ENCODE results near the gene GIT1.

Gene GIT1

DNA sequence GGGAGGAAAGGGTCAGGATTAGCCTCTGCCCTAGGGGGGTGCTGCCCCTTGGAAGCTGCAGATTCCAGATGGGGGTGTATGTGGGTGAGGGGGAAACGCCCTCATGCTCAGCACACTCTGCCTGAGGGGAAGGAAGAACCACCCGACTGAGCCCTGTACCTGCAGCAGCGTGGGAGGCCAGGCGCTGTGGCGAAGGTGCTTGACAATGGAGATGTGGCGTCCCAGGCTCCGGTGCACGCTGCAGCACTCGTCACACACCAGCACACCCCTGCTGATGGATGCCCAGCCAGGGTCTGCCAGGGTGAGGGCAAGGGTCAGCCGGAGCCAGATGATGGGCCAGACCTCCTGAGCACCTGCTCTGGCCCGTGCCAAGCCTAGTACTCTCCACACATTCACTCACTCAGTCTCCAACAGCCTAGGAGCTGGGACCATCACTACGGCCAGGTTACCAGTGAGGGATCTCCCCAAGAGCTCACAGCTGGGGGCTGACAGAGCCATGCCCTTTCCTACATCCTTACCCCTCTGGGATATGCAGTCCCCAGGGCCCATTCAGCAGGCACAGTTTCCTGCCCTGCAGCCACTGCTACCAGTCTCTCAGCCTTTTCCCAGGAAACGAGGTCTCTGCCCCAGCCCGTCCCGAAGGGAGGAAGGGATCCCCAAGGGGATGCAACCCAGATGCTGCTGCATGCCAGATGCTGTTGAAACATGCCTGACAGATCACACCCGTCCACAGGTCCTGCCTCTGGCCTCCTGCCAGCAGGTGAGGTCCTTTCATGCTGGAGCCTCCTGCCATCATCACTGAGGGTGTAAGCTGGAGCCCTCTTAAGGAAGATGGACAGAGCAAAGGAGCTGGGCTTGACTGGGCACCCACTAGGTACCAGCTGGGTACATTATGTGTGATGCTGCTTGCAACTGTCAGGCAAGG is 5.9 kb downstream of the GIT1 start:
- TF ChIP-seq, protein P1, sequence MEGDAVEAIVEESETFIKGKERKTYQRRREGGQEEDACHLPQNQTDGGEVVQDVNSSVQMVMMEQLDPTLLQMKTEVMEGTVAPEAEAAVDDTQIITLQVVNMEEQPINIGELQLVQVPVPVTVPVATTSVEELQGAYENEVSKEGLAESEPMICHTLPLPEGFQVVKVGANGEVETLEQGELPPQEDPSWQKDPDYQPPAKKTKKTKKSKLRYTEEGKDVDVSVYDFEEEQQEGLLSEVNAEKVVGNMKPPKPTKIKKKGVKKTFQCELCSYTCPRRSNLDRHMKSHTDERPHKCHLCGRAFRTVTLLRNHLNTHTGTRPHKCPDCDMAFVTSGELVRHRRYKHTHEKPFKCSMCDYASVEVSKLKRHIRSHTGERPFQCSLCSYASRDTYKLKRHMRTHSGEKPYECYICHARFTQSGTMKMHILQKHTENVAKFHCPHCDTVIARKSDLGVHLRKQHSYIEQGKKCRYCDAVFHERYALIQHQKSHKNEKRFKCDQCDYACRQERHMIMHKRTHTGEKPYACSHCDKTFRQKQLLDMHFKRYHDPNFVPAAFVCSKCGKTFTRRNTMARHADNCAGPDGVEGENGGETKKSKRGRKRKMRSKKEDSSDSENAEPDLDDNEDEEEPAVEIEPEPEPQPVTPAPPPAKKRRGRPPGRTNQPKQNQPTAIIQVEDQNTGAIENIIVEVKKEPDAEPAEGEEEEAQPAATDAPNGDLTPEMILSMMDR (conservative IDR thresholded peaks at IDR 0.05; ENCODE audit: control insufficient read depth, insufficient read depth, low read depth, low read length): no peak
- DNase-seq (ENCODE audit: low read depth): no peak
- no peak overlapping the region for H3K4me3 ChIP-seq (ENCODE audit: control insufficient read depth, low read depth, low read length)

GRCh38 chr17:29582772-29583171 is 6.7 kb downstream of the GIT1 start:
- no peak for DNase-seq (ENCODE audit: low read depth)
- H3K4me3 ChIP-seq (ENCODE audit: control insufficient read depth, low read depth, low read length): no peak overlapping the region
- TF ChIP-seq, protein P1 (conservative IDR thresholded peaks at IDR 0.05; ENCODE audit: control insufficient read depth, insufficient read depth, low read depth, low read length): no peak

- no peak overlapping the region for H3K4me3 ChIP-seq (ENCODE audit: control insufficient read depth, low read depth, low read length)
- DNase-seq (ENCODE audit: low read depth): no peak
- TF ChIP-seq, protein P1 (conservative IDR thresholded peaks at IDR 0.05; ENCODE audit: control insufficient read depth, insufficient read depth, low read depth, low read length): no peak
These were observed 7.1 kb downstream of the GIT1 start for GRCh38 chr17:29582254-29582765.

- TF ChIP-seq, protein P1 (conservative IDR thresholded peaks at IDR 0.05; ENCODE audit: control insufficient read depth, insufficient read depth, low read depth, low read length): no peak
- no peak overlapping the region for H3K4me3 ChIP-seq (ENCODE audit: control insufficient read depth, low read depth, low read length)
- DNase-seq (ENCODE audit: low read depth): no peak
These were observed 7.7 kb downstream of the GIT1 start for GRCh38 chr17:29581583-29582253.

DNA sequence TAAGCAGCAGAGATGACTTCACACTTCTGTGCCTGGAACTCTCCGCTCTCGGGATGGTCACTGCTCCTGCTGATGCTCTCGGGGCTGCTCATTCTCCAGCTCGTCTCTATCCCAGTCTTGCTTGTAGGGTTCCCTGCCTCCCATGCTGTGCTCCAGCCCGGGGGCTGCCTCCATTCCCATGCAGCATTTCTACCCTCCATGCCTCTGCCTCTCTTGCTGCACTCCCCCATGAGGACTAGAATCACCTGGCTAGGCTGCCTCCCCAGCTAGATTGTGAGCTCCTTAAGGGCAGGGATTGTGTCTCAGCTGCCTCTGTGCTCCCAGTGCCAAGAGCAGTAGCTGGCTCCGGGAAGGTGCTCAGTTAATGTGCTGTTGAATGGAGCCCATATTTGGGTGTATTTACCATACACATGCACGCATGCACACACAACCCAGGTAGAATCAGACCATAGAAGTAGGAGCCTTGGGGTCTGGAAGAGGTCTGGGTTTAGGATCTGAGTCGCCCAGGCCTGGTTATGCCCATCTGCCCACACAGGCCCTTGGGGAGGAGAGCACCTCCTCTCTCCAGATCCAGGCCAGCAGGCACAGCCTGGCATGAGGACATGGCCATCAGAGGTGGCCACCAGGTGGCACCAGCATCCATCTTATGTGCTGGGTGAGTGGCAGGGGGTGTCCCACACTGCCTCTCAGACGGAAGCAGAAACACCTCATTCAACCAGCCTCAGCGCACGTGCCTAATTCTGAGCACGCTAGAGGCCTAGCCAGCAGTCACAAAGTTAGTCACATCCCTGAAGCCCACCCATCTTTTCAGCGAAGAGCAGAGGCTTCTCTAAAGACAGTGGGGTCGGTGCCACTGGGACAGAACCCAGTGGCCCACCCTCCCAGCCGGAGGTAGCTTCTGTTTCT is 9.3 kb downstream of the GIT1 start:
- TF ChIP-seq, protein P1 (conservative IDR thresholded peaks at IDR 0.05; ENCODE audit: control insufficient read depth, insufficient read depth, low read depth, low read length): peak; percentile 88
- no peak overlapping the region for H3K4me3 ChIP-seq (ENCODE audit: control insufficient read depth, low read depth, low read length)
- peak; percentile 80 for DNase-seq (ENCODE audit: low read depth)
